Spleen (tissue), 11 donors: ENCODE measurements around the gene DPYSL4. TPM values are rescaled to one million over a fixed set of nuclear protein-coding genes. Genes with fewer than 3 reads are reported as not detected.
"Not testable (repeated sequence)": the region's sequence is repeated elsewhere in the genome, so short reads cannot be mapped to it uniquely, and the experiment has no call there.

Experiments used
- DNase-seq: peaks from one replicate; pipeline ENCODE4 v3.0.0-alpha.2; 2020
- H3K27ac ChIP-seq, 8 donors: fragments of 200-600 bp; sonication (generic) in 7 of 8; 1 replicate in 4 of 8; 2 replicates in 4 of 8; pipeline versions ENCODE4 v1.5.0 to v1.8.0; 2016 to 2021; ENCODE audit warnings: inconsistent platforms in 4 of 8, mild to moderate bottlenecking in 4 of 8, moderate library complexity in 1 of 8
- H3K27me3 ChIP-seq, 7 donors: fragments of 200-600 bp; sonication (generic) in 6 of 7; replicated peaks in 1 of 7; 1 replicate in 4 of 7; 2 replicates in 3 of 7; pipeline versions ENCODE4 v1.5.0 to v1.8.0; 2016 to 2021; ENCODE audit warnings: inconsistent platforms in 3 of 7, mild to moderate bottlenecking in 1 of 7
- H3K36me3 ChIP-seq, 6 donors: fragments of 200-600 bp; sonication (generic) in 5 of 6; 1 replicate in 4 of 6; 2 replicates in 2 of 6; pipeline versions ENCODE4 v1.5.0 to v1.8.0; 2016 to 2021; ENCODE audit warnings: inconsistent platforms in 2 of 6
- H3K4me1 ChIP-seq, 6 donors: fragments of 200-600 bp; sonication (generic) in 5 of 6; 1 replicate in 3 of 6; 2 replicates in 3 of 6; pipeline versions ENCODE4 v1.5.0 to v1.8.0; 2016 to 2021; ENCODE audit warnings: inconsistent platforms in 3 of 6
- H3K4me3 ChIP-seq, 8 donors: fragments of 200-600 bp; sonication (generic) in 7 of 8; 1 replicate in 4 of 8; 2 replicates in 4 of 8; pipeline versions ENCODE4 v1.5.0 to v1.8.0; 2016 to 2021; ENCODE audit warnings: inconsistent platforms in 4 of 8, mild to moderate bottlenecking in 4 of 8, moderate library complexity in 2 of 8
- H3K9me3 ChIP-seq, 8 donors: fragments of 200-600 bp; sonication (generic) in 7 of 8; 1 replicate in 4 of 8; 2 replicates in 4 of 8; pipeline versions ENCODE4 v1.5.0 to v1.8.0; 2016 to 2021; ENCODE audit warnings: inconsistent platforms in 4 of 8
- POLR2A ChIP-seq, 3 donors: fragments of 450-650 bp; IDR thresholded peaks; one replicate each; pipeline ENCODE4 v1.5.1; 2017; ENCODE audit warnings: antibody characterized with exemption in 3 of 3, mild to moderate bottlenecking in 1 of 3
- POLR2AphosphoS5 ChIP-seq, 3 donors: sonication (generic); formaldehyde crosslinking; IDR thresholded peaks; one replicate each; pipeline ENCODE4 v1.5.1; 2017; ENCODE audit warnings: antibody characterized with exemption in 3 of 3
- WGBS, 5 donors: extraction: QIAGEN DNeasy Blood & Tissue Kit in 3 of 5; methylation state at CpG; one replicate each; pipeline versions ENCODE4 v1.1.5 to v1.1.7; 2013 to 2018; 5-methylcytosine and 5-hydroxymethylcytosine counted together
- intact Hi-C: fragments of 100-400 bp; cut with DNase I; formaldehyde crosslinking; loops from one replicate; pipeline ENCODE4 v1.15.0; 2023; ENCODE audit warnings: low total_unique reads
- polyA plus RNA-seq, 3 donors: library from polyadenylated mRNA; stranded (reverse); fragments of 200-250 nt; gene quantifications; one replicate each; pipeline ENCODE4 v1.2.1, GENCODE V29; 2013
- total RNA-seq, 7 donors: library from RNA; depleted of rRNA in 3 of 7; stranded (reverse); fragments of >200 nt in 3 of 7; fragmentation: NEBNext Ultra II Directional in 4 of 7; extraction: Animal tissue kit (Norgen Biotek cat#: 25700) in 4 of 7; gene quantifications; one replicate each; pipeline versions ENCODE4 v1.1.0 to v1.2.1, GENCODE V29; 2016 to 2021
- TF ChIP-seq, protein P1 (sequence below), 11 experiments: fragments of 200-600 bp in 7 of 11; fragments of 450-650 bp in 4 of 11; sonication (generic) in 4 of 11; IDR thresholded peaks in 8 of 11; conservative IDR thresholded peaks in 3 of 11; 1 replicate in 7 of 11; 2 replicates in 4 of 11; pipeline versions ENCODE4 v1.4.0 to v1.8.0; 2016 to 2021; ENCODE audit warnings: antibody characterized with exemption in 11 of 11, inconsistent platforms in 4 of 11, mild to moderate bottlenecking in 1 of 11
- donor health status: healthy with polysubstance abuse.
- donor health status: DM: no; HTN: no; CAD: no; lungs with moderate emphysema.
- donor health status: DM: no; HTN: no; CAD: no.
- donor health status: Bipolar disorder and iron deficiency.
- donor health status: healthy.
- donor health status: DM: no; HTN: no; CAD: no.
- donor health status: DM: yes; HTN: yes; CAD: no.

Gene DPYSL4
- total and polyA plus RNA-seq, 10 donors: 0.55 to 6.0 (median 1.0) TPM; not detected in 1

GRCh38 chr10:132158823-132159222 lies 27.9 kb upstream of the DPYSL4 start:
- peak overlapping the region in 1 of 8 donors; percentile 30 for H3K27ac ChIP-seq
- no peaks in the 10 kb centered on the region for H3K36me3 ChIP-seq
- H3K4me3 ChIP-seq: no peak overlapping the region
- intact Hi-C loops: no loop called here
- H3K9me3 ChIP-seq: no peaks in the 10 kb centered on the region
- peaks cover 0 to 7% (median 0%) of the 10 kb centered on the region in 7 donors for H3K27me3 ChIP-seq
- DNase-seq: no peak
- H3K4me1 ChIP-seq: peaks cover 0 to 21% (median 12%) of the 10 kb centered on the region in 6 donors
- TF ChIP-seq POLR2AphosphoS5 (IDR thresholded peaks at IDR 0.05): no peak
- TF ChIP-seq, protein P1, sequence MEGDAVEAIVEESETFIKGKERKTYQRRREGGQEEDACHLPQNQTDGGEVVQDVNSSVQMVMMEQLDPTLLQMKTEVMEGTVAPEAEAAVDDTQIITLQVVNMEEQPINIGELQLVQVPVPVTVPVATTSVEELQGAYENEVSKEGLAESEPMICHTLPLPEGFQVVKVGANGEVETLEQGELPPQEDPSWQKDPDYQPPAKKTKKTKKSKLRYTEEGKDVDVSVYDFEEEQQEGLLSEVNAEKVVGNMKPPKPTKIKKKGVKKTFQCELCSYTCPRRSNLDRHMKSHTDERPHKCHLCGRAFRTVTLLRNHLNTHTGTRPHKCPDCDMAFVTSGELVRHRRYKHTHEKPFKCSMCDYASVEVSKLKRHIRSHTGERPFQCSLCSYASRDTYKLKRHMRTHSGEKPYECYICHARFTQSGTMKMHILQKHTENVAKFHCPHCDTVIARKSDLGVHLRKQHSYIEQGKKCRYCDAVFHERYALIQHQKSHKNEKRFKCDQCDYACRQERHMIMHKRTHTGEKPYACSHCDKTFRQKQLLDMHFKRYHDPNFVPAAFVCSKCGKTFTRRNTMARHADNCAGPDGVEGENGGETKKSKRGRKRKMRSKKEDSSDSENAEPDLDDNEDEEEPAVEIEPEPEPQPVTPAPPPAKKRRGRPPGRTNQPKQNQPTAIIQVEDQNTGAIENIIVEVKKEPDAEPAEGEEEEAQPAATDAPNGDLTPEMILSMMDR (IDR thresholded peaks at IDR 0.05 in 8 of 11, conservative IDR thresholded peaks at IDR 0.05 in 3 of 11): no peak
- TF ChIP-seq POLR2A (IDR thresholded peaks at IDR 0.05): no peak
- 78 to 98% (median 90%) methylated on average over 5 to 7 of the region's 7 CpGs; no CpG with 5 or more reads in 1 of the 5 donors for WGBS, 5 donors

DNA sequence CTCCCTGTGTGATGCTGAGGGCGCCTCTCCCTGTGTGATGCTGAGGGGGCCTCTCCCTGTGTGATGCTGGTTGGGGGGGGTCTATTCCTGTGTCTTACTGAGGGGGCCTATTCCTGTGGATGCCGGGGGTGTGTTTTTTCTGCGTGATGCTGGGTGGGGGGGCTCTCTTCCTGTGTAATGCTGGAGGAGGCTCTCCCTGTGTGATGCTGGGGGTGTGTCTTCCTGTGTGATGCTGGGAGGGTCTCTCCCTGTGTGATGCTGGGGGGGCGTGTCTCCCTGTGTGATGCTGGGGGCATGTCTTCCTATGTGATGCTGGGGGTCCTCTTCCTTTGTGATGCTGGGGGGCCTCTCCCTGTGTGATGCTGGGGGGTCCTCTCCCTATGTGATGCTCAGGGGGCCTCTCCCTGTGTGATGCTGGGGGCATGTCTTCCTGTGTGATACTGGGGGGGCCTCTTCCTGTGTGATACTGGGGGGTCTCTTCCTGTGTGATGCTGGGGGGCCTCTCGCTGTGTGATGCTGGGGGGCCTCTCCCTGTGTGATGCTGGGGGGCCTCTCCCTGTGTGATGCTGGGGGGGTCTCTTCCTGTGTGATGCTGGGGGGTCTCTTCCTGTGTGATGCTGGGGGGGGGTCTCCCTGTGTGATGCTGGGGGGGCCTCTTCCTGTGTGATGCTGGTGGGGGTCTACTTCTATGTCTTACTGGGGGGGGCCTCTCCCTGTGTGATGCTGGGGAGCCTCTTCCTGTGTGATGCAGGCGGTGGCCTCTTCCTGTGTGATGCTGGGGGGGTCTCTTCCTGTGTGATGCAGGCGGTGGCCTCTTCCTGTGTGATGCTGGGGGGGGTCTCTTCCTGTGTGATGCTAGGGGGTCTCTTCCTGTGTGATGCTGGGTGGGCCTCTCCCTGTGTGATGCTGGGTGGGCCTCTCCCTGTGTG lies 27.2 kb upstream of the DPYSL4 start:
- DNase-seq: peak; percentile 45
- 55 to 80% (median 67%) methylated on average over 2 to 7 of the region's 7 CpGs for WGBS, 5 donors
- intact Hi-C loops: not testable (repeated sequence)

DNA sequence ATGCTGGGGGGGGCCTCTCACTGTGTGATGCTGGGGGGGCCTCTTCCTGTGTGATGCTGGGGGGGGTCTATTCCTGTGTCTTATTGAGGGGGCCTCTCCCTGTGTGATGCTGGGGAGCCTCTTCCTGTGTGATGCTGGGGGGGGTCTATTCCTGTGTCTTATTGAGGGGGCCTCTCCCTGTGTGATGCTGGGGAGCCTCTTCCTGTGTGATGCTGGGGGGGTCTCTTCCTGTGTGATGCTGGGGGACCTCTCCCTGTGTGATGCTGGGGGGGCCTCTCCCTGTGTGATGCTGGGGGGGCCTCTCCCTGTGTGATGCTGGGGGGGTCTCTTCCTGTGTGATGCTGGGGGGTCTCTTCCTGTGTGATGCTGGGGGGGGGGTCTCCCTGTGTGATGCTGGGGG lies 26.5 kb upstream of the DPYSL4 start:
- H3K4me3 ChIP-seq, H3K9me3 ChIP-seq, H3K36me3 ChIP-seq, H3K27ac ChIP-seq, DNase-seq, intact Hi-C loops: not testable (repeated sequence)
- peaks cover 0 to 20% (median 0%) of the 10 kb centered on the region in 7 donors for H3K27me3 ChIP-seq
- H3K4me1 ChIP-seq: peaks cover 0 to 24% (median 12%) of the 10 kb centered on the region in 6 donors

More for the DNA sequence above, 27.2 kb upstream of the DPYSL4 start:
- Histone ChIP-seq H3K4me1 (peaks cover 0 to 21% (median 12%) of the 10 kb centered on the region in 6 donors), H3K27ac (peak overlapping the region in 1 of 8 donors; percentile 30), H3K27me3 (peaks cover 0 to 14% (median 0%) of the 10 kb centered on the region in 7 donors)
- not testable (repeated sequence) for H3K4me3 ChIP-seq, H3K9me3 ChIP-seq, H3K36me3 ChIP-seq

DNA sequence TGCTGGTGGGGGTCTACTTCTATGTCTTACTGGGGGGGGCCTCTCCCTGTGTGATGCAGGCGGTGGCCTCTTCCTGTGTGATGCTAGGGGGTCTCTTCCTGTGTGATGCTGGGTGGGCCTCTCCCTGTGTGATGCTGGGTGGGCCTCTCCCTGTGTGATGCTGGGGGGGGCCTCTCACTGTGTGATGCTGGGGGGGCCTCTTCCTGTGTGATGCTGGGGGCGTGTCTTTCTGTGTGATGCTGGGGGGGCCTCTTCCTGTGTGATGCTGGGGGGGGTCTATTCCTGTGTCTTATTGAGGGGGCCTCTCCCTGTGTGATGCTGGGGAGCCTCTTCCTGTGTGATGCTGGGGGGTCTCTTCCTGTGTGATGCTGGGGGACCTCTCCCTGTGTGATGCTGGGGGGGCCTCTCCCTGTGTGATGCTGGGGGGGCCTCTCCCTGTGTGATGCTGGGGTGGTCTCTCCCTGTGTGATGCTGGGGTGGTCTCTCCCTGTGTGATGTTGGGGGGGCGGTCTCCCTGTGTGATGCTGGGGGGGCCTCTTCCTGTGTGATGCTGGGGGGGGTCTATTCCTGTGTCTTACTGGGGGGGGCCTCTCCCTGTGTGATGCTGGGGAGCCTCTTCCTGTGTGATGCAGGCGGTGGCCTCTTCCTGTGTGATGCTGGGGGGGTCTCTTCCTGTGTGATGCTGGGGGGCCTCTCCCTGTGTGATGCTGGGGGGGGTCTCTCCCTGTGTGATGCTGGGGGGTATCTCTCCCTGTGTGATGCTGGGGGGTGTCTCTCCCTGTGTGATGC lies 25.7 kb upstream of the DPYSL4 start:
- DNase-seq, intact Hi-C loops: not testable (repeated sequence)

GRCh38 chr10:132162021-132162531 lies 24.7 kb upstream of the DPYSL4 start:
- TF ChIP-seq, protein P1 (IDR thresholded peaks at IDR 0.05 in 8 of 11, conservative IDR thresholded peaks at IDR 0.05 in 3 of 11): no peak
- no peak for TF ChIP-seq POLR2AphosphoS5 (IDR thresholded peaks at IDR 0.05)
- no peak for TF ChIP-seq POLR2A (IDR thresholded peaks at IDR 0.05)
- intact Hi-C loops: no loop called here
- H3K36me3 ChIP-seq: no peaks in the 10 kb centered on the region
- peak overlapping the region in 2 of 8 donors; percentile 31 to 62 for H3K27ac ChIP-seq
- H3K27me3 ChIP-seq: peaks cover 0 to 28% (median 0%) of the 10 kb centered on the region in 7 donors
- DNase-seq: peak; percentile 41
- WGBS, 5 donors: 28 to 52% (median 35%) methylated on average over 7 to 12 of the region's 12 CpGs
- H3K4me1 ChIP-seq: peaks cover 0 to 24% (median 12%) of the 10 kb centered on the region in 6 donors
- H3K9me3 ChIP-seq: no peaks in the 10 kb centered on the region
- no peak overlapping the region for H3K4me3 ChIP-seq

More for the DNA sequence above, 25.7 kb upstream of the DPYSL4 start:
- not testable (repeated sequence) for H3K36me3 ChIP-seq, H3K4me3 ChIP-seq, H3K27ac ChIP-seq, H3K9me3 ChIP-seq
- 63 to 75% (median 70%) methylated on average over 2 to 4 of the region's 4 CpGs; no CpG with 5 or more reads in 2 of the 5 donors for WGBS, 5 donors
- H3K4me1 ChIP-seq: peaks cover 0 to 24% (median 12%) of the 10 kb centered on the region in 6 donors
- H3K27me3 ChIP-seq: peaks cover 0 to 28% (median 0%) of the 10 kb centered on the region in 7 donors
